ENCODE measurements around the gene PTPRM.

Gene PTPRM

DNA sequence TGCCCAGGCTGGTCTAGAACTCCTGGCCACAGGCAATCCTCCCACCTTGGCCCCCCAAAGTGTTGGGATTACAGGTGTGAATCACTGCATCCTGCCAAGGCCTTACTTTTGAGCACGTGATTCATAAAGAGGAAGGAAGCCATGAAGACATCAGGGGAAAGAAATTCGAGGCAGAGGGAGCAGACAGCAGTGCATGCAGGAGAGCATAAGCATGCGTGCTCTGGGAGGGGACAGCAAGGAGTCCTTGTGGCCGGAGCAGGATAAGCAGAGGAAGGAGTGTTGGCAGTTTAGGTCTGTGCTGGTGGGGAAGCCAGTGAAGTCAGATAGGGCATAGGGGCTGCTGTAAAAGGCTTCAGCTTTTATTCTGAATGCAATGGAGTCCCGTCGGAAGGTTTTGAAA, 641.6 kb downstream of the PTPRM start:
- DNase-seq = no peak

DNA sequence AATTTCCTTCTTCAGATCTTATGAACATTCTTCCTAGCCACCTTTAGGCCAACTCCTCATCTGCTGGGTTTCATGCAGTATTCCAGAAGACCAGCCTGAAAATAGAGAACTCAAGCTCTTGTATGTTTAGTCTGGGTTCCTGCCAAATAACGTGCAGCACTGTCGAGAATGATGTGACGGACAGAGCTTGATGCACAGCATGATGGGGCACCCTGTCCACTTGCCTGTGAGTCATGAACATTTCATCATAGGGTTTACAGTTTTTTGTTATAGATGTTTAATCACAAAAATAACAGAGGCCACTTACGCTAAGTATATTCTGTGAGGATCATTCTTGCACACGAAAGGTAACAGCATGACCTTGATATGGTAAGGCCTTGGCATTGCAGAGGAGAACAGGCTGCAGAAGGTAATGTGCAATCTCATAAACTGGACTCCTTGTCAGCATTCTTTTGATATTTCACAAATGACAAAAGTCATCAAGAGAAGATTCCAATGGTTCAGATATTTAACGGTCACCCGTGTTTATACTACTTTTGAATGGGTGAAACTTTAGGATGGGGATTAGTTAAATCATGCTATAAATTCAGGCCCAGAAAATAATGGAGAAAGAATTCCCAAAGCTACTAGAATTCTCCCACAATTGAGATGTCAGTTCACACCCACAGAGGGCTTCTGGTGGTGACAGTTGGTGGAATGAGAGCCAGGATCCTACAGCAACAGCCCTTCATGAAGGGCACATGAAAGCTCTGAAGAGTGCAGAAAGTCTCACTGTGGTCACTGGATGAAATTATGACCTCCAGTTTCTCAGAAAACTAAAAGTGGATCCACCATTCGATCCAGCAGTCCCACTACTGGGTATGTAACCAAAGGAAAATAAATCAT, 646.0 kb downstream of the PTPRM start:
- peak; percentile 4 for DNase-seq

DNA sequence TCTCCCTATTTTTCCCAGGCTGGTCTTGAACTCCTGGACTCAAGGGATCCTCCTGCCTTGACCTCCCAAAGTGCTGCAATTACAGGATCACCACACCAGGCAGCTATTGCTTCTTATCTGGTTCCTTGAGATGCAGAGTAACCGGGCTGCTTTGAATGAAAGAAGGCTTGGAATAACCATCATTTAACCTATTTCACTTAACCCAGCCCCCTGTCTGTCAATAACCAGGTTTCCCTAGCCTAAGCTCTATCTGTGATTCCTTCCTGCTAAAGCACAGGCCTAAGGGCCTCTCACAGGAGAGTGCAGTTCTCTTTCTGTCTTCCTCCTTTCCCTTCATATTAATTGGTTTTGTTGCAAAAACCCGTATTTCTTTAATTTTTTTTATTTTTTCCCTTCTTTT, 648.6 kb downstream of the PTPRM start:
- no peak for DNase-seq

DNA sequence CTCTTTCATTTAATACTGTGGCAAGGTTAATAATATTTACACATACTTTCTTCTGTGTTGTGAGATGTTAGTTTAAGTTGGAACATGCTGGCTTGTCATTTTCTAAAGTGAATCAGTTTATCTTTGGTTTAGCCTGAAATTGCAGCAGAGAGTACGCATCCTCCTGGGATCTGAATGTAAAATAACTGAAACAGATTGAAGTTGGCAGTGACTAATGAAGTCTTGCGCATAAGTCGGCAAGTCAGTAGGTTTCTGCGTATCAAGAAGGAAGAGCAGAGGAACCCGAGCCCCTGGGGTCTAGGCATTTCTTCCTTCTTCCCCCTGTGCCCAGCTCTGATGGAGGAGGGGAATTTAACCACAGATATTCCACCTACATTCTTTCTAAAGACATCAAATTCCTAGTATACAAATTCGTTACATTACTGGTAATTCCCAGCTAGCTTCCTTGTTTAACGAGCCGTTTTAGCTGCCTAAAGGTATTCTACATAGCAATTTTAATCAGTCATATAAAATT, 650.0 kb downstream of the PTPRM start:
- DNase-seq = no peak

DNA sequence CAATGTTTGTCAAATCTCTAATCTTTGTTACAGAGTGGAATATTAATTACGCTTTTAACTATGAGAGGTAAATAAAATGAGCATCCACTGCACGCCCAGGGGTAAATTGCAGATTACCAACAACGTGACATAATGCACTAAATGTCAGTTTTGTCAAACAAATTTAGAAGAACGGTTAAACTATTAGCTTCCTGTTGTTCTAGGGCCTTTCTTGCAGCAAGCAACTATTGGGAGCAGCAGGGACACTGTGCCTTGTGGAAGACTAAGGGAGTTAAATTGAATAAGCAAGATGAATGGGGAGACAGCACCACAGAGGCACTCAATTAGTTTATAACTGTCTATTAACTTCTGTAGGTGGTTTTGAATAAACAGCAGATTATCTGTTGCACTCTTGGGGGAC, 651.1 kb downstream of the PTPRM start:
- DNase-seq = no peak

DNA sequence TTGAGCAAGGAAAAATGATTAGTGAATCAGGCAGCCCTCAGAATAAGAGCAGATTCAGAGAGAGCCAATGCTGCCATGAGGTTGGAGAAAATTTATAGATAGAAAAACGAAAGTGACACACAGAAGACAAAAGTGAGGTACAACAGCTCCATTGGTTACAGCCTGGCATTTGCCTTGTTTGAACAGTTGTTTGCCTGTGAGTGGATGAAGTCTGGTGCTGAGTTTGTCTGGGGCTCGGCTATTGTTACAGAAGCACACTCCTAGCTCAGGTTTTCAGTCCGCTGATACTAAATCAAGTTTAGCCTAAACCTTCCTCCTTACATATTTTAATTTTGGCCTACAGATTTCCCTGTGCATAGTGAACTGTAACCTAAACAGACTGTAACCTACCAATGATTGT, 654.3 kb downstream of the PTPRM start:
- no peak for DNase-seq

DNA sequence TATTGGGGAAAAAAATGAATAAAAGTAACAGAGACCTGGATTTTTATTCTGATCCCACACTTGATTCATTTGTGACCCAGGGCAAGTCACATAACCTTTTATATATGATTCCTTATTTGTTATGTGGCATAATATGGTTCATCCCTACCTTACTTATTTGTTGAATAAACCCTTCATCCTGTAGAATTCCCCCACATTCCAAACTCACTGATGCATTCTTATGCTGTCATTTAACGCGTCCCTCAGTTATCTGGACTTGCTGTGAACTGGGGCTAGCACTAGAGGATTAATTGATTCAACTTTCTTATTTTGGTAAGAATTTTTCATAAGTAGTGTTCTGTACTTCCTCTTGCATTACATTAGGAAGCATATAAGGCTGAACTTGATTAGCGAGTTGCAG, 657.5 kb downstream of the PTPRM start:
- DNase-seq = no peak

DNA sequence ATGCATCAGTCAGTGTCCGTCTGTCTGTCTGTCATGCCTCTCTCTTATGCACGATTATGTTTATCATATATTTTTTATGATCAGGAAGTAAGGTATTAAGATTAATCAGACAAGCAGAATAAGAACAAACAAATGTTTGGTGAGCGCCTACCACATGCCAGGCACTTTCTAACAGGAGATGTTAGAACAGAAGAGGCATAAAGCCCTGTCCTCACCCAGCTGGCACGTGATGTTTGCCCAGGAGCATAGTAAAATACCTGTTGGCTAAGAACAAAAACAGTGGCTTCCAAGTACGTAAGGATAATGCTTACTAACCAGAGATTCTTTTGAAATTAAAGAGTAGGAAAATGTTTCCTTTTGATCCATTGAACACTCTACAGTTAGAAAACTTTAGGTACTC, 661.9 kb downstream of the PTPRM start:
- no peak for DNase-seq

DNA sequence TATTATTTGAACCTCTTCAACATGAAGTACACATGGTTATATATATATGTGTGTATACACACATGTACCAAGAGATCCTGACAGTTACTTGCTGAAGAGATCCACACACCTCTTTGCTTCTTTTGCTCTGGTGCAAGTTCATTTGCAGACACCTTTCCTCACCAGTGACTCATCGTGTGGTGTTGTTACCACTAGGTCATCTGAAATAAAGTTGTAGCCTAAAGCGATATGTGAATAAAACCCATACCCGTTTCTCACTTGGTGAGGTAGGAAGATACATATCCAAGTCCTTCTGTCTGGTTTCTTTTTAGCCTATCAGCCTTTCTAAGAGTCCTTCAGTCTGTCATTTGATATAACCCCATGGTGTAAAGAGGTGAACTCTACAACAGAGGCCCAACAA, 662.7 kb downstream of the PTPRM start:
- no peak for DNase-seq

DNA sequence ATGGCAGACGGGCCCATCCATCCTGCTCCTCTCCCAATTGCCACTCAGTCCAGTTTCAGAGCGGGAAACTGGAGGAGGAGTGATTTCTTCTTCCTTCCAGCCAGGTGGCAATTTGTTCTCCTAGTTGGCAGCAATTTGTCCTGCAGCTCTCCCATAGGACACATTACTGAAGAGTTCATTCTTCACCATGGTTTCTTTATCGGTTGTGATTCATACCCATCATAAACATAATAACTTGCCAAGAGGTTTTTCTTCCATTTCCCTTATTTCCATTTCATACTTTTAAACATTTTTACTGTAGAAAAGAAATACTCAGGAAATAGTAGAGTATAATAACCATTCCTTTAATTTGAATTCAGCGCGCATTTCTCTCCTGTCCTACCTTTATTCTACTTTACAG, 664.2 kb downstream of the PTPRM start:
- DNase-seq = no peak

DNA sequence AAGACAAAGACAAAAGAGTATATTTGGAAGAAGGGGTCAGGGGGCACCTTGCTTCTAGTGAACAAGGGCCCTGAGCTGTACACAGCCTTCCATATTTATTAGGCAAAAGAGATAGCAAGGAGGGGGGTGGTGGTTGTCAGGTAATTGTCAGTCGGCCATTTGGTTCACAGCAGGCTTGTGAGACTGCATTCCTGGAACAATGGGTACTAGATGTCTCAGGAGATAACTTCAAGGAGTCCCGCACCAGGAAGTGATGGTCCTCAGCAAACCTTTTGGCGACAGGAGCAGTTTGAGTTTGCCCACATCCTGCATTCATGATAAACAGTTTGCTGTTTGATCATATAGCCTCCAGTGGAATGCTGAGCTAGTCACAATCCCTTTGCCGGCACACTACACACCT, 665.7 kb downstream of the PTPRM start:
- no peak for DNase-seq

DNA sequence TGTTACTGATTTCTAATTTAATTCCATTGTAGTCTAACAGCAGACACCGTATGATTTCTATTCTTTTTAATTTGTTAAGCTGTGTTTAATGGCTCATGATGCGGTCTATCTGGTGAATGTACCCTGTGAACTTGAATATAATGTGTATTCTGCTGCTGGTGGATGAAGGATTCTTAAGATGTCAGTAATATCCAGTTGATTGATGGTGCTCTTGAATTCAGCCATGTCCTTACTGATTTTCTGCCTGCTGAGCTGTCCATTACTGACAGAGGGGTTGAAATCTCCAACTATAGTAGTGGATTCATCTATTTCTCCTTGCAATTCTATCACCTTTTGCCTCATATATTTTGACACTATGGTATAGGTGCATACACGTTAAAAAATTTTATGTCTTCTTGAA, 668.8 kb downstream of the PTPRM start:
- no peak for DNase-seq

DNA sequence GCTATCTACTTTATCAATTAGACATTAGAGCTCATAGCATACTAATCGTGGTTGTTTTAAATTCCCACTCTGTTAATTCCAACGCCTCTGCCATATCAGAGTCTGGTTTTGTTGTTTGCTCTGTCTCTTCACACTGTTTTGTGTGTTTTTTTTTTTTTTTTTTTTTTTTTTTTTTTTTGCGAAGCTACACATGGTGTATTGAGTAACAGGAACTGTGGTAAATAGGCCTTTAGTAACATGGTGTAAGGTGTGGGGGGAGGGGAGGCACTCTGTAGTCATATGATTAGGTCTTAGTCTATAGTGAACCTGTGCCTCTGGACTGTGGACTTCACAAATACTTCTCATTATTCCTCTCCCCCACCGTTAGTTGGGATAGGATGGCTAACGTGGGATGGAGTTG, 671.4 kb downstream of the PTPRM start:
- no peak for DNase-seq

DNA sequence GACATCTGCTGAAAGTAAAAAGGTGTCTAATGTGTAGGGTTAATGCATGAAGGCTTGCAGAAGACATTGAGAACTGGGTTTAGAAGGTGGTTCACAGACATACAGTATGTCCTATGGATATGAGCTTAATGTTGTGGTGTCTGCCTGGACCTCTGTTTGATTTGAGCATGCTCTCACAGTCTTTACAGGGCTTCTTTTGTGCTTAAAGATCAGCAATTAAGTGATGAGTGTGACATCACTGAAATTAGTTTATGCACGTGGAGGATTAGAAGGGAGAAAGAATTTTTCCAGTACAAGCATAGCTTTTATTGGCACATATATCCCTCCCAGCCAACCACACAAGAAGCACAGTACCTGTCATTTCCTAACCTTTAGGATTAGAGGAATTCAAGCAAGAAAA, 674.6 kb downstream of the PTPRM start:
- DNase-seq = no peak

DNA sequence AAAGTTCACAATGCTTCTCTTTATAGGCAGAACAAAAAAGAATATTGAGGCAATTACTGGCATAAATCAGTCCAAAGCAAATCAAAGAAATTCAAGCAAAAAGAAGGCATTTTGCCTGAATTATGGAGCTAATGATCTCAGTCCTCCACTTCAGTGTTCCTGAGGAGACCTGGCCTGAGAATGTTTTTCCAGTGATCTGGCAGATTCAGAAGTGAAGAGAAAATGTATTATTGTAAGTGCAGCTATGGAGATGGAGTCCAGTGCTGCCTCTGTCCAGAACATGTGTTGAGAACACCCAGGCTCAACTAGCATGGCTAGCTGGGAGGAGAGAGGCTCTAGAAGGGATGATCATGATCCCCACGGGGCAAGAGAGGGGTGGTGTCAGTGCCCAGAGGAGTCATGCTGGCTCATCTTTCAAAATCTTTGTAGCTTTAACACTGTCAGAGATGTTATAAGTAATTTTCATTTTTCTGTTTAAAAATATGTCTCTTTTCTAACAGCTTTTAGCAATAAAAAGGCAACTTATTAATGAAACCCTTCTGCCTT, 675.1 kb downstream of the PTPRM start:
- DNase-seq = no peak

DNA sequence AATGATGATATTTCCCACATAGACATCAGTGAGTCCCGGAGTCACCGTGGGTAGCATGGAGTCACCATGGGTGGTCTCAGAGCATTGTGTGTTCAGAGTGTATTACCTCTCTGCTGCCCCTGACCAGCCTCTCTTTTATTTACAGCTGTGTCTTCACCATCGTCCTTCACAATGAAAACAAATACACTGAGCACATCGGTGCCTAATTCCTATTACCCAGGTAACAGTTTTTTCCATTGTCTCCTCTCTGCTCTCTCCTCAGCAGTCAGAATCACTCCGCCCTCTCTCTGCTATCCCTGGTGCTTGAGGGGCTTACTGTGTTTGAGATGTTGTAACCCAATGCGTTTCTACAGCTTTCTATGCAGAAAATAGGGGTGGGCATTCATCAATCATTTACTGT, 680.6 kb downstream of the PTPRM start:
- DNase-seq = peak; percentile 48

DNA sequence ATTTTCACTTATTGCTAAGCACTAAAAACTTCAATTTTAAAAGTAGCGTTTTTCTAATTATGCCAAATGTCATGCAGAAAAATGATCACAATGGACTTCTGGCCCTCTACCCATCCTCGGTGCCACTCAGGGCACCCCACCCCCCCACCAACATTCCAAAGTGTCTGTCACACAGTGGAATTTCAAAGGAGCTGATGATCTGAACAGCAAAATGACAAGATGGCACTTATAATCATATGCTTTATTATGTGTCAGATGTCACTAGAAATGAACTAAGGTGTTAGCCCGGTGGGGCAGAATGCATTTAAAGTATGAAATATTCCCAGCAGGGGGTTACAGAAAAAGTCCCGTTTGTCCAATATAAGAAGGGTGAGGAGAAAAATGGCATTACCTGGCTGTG, 681.5 kb downstream of the PTPRM start:
- no peak for DNase-seq

DNA sequence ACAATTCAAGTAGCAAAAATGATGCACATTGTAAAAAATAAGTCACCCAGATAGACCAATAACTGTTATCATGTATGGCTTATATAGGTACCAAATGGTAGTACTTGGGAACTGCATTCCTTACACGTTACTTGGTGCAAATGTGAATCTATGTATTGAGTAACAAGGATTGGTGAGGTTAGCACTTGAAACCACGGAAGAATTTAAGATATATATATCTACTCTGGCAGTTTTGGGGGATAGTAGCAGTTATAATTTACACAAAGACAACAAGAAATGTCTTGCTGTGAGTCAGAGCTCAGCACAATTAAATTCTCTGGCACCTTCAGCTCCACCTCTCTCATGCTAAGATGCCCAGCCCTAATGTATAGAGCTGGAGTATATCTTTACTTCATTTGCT, 682.7 kb downstream of the PTPRM start:
- DNase-seq = no peak

DNA sequence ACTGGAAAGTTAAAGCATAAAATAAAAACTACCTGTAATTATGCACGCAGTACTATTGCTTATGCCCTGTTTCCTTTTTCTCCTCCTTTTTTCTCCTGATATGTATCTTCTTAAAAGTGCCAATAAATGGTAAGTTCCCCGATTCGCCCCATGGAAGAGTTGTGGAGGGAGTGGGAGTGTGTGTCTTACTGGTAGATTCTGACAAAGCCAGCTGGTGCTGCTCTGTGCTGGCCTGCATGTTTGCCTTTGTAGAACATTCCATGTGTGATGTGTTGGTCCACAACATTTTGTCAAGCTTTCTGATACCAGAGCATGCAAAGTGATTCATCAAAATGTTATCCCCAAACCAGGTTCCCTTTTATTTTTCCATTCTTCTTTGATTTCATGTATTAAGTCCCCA, 685.3 kb downstream of the PTPRM start:
- DNase-seq = no peak

DNA sequence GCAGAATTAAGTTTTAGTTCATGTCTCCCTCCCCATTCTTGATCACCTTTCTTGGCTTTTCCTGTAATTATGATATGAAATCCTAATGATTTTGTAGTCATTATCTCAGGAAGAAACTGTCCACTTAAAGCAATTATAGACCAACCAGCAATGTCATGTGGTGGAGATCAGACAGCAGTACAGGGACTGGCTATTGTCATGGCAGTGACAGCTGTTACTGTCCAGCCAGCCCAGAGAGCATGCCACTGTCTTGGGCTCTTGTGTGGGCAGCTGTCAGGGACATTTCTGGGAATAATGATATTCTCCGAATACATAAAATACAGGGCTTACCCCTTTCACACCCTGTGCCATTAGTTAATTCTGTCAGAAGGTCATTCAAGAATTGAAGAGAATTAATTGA, 686.8 kb downstream of the PTPRM start:
- no peak for DNase-seq

DNA sequence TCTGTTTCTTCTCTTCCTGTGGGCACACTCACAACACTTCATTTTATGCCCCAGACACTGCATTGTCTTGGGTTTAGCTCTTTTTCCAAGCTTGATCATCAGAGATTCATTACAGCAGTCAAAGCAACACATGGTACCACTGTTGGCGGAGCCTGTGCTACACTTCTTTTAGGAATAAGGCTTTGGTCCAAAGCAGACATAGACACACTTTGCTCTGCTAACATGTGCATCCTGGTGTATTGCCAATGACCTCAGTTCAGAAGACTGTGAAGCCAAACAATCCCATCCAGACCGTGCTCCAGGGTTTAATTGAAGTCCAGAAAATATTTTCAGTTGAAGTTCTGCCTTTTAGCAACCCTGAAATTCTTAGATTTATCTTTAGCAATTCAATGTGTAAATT, 687.5 kb downstream of the PTPRM start:
- DNase-seq = no peak

DNA sequence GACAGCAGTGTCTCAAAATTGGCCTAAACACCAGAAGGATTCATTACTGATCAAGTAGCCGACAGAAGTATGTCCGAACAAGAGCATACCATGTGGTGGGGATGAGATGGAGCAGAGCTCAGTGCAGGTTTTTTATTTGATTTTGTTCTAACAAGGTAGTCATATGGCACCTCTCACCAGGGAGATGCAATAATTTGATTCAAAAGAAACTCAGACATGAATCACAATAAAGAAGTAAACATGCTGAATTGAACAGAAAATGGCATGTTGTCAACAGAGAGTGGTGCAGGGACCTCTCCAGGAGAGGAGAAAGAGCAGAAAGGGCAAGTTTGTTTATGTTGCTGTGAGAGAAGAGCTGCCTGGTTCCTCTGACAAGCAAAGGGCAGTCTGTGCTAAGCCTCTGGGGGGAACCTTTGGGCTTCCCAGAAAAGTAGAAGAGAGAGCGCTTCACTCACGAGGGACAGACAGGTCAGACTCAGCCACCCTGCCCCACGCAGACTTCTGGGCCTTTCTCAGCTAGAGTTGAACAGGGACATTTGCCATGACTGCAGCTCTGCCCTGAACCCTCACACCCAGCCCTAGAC, 690.8 kb downstream of the PTPRM start:
- no peak for DNase-seq

DNA sequence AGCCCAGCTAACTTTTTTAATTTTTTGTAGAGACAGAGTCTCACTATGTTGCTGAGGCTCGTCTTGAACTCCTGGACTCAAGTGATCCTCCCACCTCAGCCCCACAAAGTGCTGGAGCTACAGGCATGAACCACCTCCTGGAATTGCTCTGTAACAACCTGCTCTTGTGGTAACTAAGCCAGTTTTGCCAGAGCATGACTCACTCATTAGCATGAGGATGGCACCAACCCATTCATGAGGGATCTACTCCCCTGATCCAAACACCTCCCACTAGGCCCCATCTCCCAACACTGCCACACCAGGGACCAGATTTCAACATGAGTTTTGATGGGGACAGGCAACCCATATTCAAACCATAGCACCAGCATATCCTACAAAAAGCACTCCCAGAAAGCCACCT, 693.2 kb downstream of the PTPRM start:
- peak; percentile 20 for DNase-seq

DNA sequence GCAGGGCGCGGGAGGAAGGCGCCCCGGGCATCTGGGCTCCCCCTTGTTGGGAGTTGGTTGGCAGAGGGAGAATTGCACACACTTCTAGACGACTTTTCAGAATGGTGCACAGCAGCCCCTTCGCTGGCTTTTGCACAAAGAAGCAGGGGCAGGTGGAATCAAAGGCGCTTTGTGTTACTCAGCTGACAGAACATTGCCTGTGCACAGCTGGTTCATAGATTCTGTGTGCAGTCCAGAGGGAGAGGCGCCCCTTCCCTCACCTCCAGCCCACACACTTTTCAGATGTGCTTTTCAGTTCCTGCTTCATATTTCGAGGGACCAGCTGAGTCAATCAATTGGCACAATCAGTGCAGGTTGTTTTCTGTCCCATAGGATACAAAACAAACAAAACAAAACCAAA, 693.7 kb downstream of the PTPRM start:
- peak; percentile 12 for DNase-seq

Data from NCI-H345 (cell line).